IMR-90 (cell line): ENCODE measurements around the gene CKAP5. TPM values are rescaled to one million over a fixed set of nuclear protein-coding genes. Genes with fewer than 3 reads are reported as not detected.

ENCODE experiments used
- ATAC-seq: fragments of 200-7000 bp; cut with Tn5 transposase; 2 replicates; pipeline ENCODE4 v1.9.1; 2020; ENCODE audit warnings: low read depth, mild to moderate bottlenecking, moderate library complexity
- BruUV-seq: library from RNA; stranded (reverse); fragments of 400-500 nt; replicated peaks from 2 replicates; lab custom pipeline; 2021; lab: Mats Ljungman, UMichigan
- CTCF ChIA-PET: fragments of 300-600 bp; formaldehyde crosslinking; extraction: SDS; loops from one replicate; lab custom pipeline; 2021; ENCODE audit warnings: antibody characterized with exemption; lab: Yijun Ruan, JAX
- POLR2A ChIA-PET: fragments of 300-600 bp; sonication (Branson Sonifier 250); formaldehyde crosslinking; loops from one replicate; lab custom pipeline; 2022; ENCODE audit warnings: antibody characterized with exemption; ENCODE audit not compliant: unreplicated experiment; lab: Charles Lee
- DNase-seq: peaks from one replicate; pipeline ENCODE4 v3.0.0; 2013
- H2AFZ ChIP-seq: replicated peaks from 2 replicates; pipeline ENCODE3; 2013; ENCODE audit warnings: low read length, mild to moderate bottlenecking; ENCODE audit not compliant: poor library complexity
- H2AK5ac ChIP-seq: 2 replicates; pipeline ENCODE4 v1.6.1; 2013; ENCODE audit warnings: low read depth, low read length, inconsistent platforms
- H2AK9ac ChIP-seq: replicated peaks from 2 replicates; pipeline ENCODE3; 2013; ENCODE audit warnings: mild to moderate bottlenecking, low read depth, low read length, moderate library complexity; ENCODE audit not compliant: poor library complexity
- H2BK120ac ChIP-seq: 2 replicates; pipeline ENCODE4 v1.6.1; 2013; ENCODE audit warnings: low read depth, low read length, inconsistent platforms
- H2BK15ac ChIP-seq: 3 replicates; pipeline ENCODE4 v1.6.1; 2013; ENCODE audit warnings: low read depth, low read length, inconsistent platforms
- H2BK20ac ChIP-seq: 2 replicates; pipeline ENCODE4 v1.6.1; 2013; ENCODE audit warnings: low read depth, mild to moderate bottlenecking, inconsistent platforms, low read length, moderate library complexity
- H2BK5ac ChIP-seq: 2 replicates; pipeline ENCODE4 v1.6.1; 2013; ENCODE audit warnings: mild to moderate bottlenecking, low read depth, low read length, inconsistent platforms; ENCODE audit not compliant: poor library complexity, severe bottlenecking
- H3K14ac ChIP-seq: replicated peaks from 2 replicates; pipeline ENCODE4 v1.6.1; 2013; ENCODE audit warnings: low read depth, low read length, inconsistent platforms
- H3K18ac ChIP-seq: 2 replicates; pipeline ENCODE4 v1.6.1; 2013; ENCODE audit warnings: low read depth, low read length, control low read depth
- H3K23ac ChIP-seq: 2 replicates; pipeline ENCODE4 v1.6.1; 2013; ENCODE audit warnings: low read depth, low read length, inconsistent platforms
- H3K27ac ChIP-seq: 2 replicates; pipeline ENCODE4 v1.5.1; 2013; ENCODE audit warnings: mild to moderate bottlenecking, control low read depth, low read length; ENCODE audit not compliant: insufficient read depth
- H3K27me3 ChIP-seq: 2 replicates; pipeline ENCODE4 v1.6.1; 2013; ENCODE audit warnings: low read length; ENCODE audit not compliant: control insufficient read depth, insufficient read depth
- H3K36me3 ChIP-seq: 2 replicates; pipeline ENCODE4 v1.6.1; 2013; ENCODE audit warnings: low read length, mixed read lengths; ENCODE audit not compliant: control insufficient read depth, insufficient read depth
- H3K4ac ChIP-seq: 2 replicates; pipeline ENCODE4 v1.6.1; 2013; ENCODE audit warnings: low read depth, low read length, inconsistent platforms
- H3K4me1 ChIP-seq: 2 replicates; pipeline ENCODE4 v1.6.1; 2013; ENCODE audit warnings: low read length, mixed read lengths; ENCODE audit not compliant: control insufficient read depth, insufficient read depth
- H3K4me2 ChIP-seq: 2 replicates; pipeline ENCODE4 v1.6.1; 2013; ENCODE audit warnings: low read depth, mild to moderate bottlenecking, control low read depth, low read length, moderate library complexity
- H3K4me3 ChIP-seq: 2 replicates; pipeline ENCODE4 v1.5.1; 2013; ENCODE audit warnings: low read depth, mild to moderate bottlenecking, control low read depth, low read length, moderate library complexity; ENCODE audit not compliant: insufficient read depth
- H3K56ac ChIP-seq: 2 replicates; pipeline ENCODE4 v1.6.1; 2013; ENCODE audit warnings: low read length, inconsistent platforms; ENCODE audit not compliant: insufficient read depth; ENCODE audit errors: extremely low read depth
- H3K79me1 ChIP-seq, 2 experiments: 2 replicates each; pipeline ENCODE4 v1.6.1; 2013; ENCODE audit warnings: low read length in 2 of 2, inconsistent platforms in 1 of 2, low read depth in 1 of 2
- H3K9ac ChIP-seq: 2 replicates; pipeline ENCODE4 v1.6.1; 2013; ENCODE audit warnings: low read depth, low read length, control low read depth
- H3K9me1 ChIP-seq: 2 replicates; pipeline ENCODE4 v1.6.1; 2013; ENCODE audit warnings: low read length, inconsistent platforms; ENCODE audit not compliant: insufficient read depth
- H3K9me3 ChIP-seq: 2 replicates; pipeline ENCODE4 v1.6.1; 2013; ENCODE audit warnings: low read length; ENCODE audit not compliant: control insufficient read depth, insufficient read depth
- H4K20me1 ChIP-seq: 2 replicates; pipeline ENCODE4 v1.6.1; 2013; ENCODE audit warnings: low read length, inconsistent platforms; ENCODE audit not compliant: insufficient read depth
- H4K5ac ChIP-seq: 2 replicates; pipeline ENCODE4 v1.6.1; 2013; ENCODE audit warnings: mild to moderate bottlenecking, low read depth, low read length, control low read depth
- H4K8ac ChIP-seq, 2 experiments: 2 replicates each; pipeline ENCODE4 v1.6.1; 2013; ENCODE audit warnings: low read depth in 2 of 2, low read length in 2 of 2, control low read depth in 1 of 2, inconsistent platforms in 1 of 2
- H4K91ac ChIP-seq: 2 replicates; pipeline ENCODE4 v1.6.1; 2013; ENCODE audit warnings: low read depth, low read length, inconsistent platforms; ENCODE audit not compliant: insufficient read depth
- POLR2A ChIP-seq: IDR thresholded peaks from 2 replicates; pipeline ENCODE4 v1.6.1; 2012; ENCODE audit warnings: mild to moderate bottlenecking, low read depth, low read length
- SMC3 ChIP-seq: fragments of 150-350 bp; IDR thresholded peaks from 2 replicates; pipeline ENCODE4 v1.6.1; 2016; ENCODE audit warnings: low read depth, mild to moderate bottlenecking, antibody characterized with exemption, low read length, moderate library complexity
- WGBS, 2 experiments: methylation state at CpG; one replicate each; pipeline versions ENCODE4 v1.1.5 to v1.1.7; 2013; ENCODE audit warnings: missing lambda C conversion rate in 2 of 2; ENCODE audit not compliant: insufficient read length in 1 of 2; ENCODE audit errors: extremely low coverage in 2 of 2; 5-methylcytosine and 5-hydroxymethylcytosine counted together
- dilution Hi-C: fragments of 300-500 bp; cut with HindIII; formaldehyde crosslinking; loops from one replicate; pipeline ENCODE4 v1.14.3; 2018; ENCODE audit warnings: low sequenced_read_pairs; ENCODE audit not compliant: unreplicated experiment
- in situ Hi-C: fragments of 300-500 bp; cut with MboI; formaldehyde crosslinking; loops from 3 replicates; pipeline ENCODE4 v1.14.3; 2019; ENCODE audit warnings: low sequenced_read_pairs, inconsistent platforms, mixed read lengths
- intact Hi-C: fragments of 100-400 bp; cut with micrococcal nuclease; formaldehyde crosslinking; loops from 2 replicates; pipeline ENCODE4 v1.10.0; 2022
- polyA plus RNA-seq, 3 experiments: library from polyadenylated mRNA; depleted of rRNA; stranded (reverse); fragments of >200 nt; gene quantifications; 2 replicates each; pipeline ENCODE4 v1.2.3, GENCODE V29; 2012; ENCODE audit warnings: low replicate concordance in 1 of 3
- total RNA-seq: library from RNA; depleted of rRNA; stranded (reverse); fragments of >200 nt; gene quantifications from 2 replicates; pipeline ENCODE4 v1.2.3, GENCODE V29; 2012

Gene CKAP5
- total and polyA plus RNA-seq, 2 of the 4 experiments (the other 2 are of a cell fraction) = 59.5 to 79.2 TPM

- BruUV-seq = no TSS peak
- no peak overlapping the region for H2BK15ac ChIP-seq
- in situ Hi-C loops = no loop called here
- no peaks in the 10 kb centered on the region for H4K20me1 ChIP-seq
- no peak overlapping the region for H2BK20ac ChIP-seq
- 100% methylated on average over 1 of the region's 5 CpGs; no CpG with 5 or more reads in 1 of the 2 experiments for WGBS, 2 experiments
- no peak overlapping the region for H3K4ac ChIP-seq
- H2BK5ac ChIP-seq = no peak overlapping the region
- no peak overlapping the region for H3K4me2 ChIP-seq
- no peak overlapping the region for H2AK9ac ChIP-seq
- no peak overlapping the region for H3K14ac ChIP-seq
- H3K9me3 ChIP-seq = no peaks in the 10 kb centered on the region
- no peak overlapping the region for H2AFZ ChIP-seq
- ChIA-PET CTCF (no interaction called here), POLR2A (no interaction called here)
- no peak overlapping the region for H4K8ac ChIP-seq
- H3K18ac ChIP-seq = no peak overlapping the region
- no peak overlapping the region for H4K91ac ChIP-seq
- H3K56ac ChIP-seq = no peak overlapping the region
- no peak overlapping the region for H3K27ac ChIP-seq
- H3K23ac ChIP-seq = no peak overlapping the region
- no peaks in the 10 kb centered on the region for H3K79me1 ChIP-seq
- DNase-seq (no peak), ATAC-seq (no peak)
- no peaks in the 10 kb centered on the region for H3K27me3 ChIP-seq
- dilution Hi-C loops = no loop called here
- no peak overlapping the region for H2AK5ac ChIP-seq
- H3K9ac ChIP-seq = no peak overlapping the region
- intact Hi-C loops = no loop called here
- H3K4me1 ChIP-seq = no peaks in the 10 kb centered on the region
- H3K9me1 ChIP-seq = no peaks in the 10 kb centered on the region
- H4K5ac ChIP-seq = no peak overlapping the region
- TF ChIP-seq POLR2A = no peak
- no peak for TF ChIP-seq SMC3
- H3K4me3 ChIP-seq = no peak overlapping the region
- peaks cover 6% of the 10 kb centered on the region for H3K36me3 ChIP-seq
- no peak overlapping the region for H2BK120ac ChIP-seq
These were observed 109.5 kb downstream of the CKAP5 start for GRCh38 chr11:46736615-46737014.
